Thoracic aorta endothelial cell (primary cell): ENCODE measurements around the gene MBL2. TPM values are rescaled to one million over a fixed set of nuclear protein-coding genes. Genes with fewer than 3 reads are reported as not detected.

Experiments
- total RNA-seq: library from RNA; depleted of rRNA; stranded (reverse); fragments of >200 nt; gene quantifications from 2 replicates; pipeline ENCODE4 v1.2.3, GENCODE V29; 2012

The MBL2 gene
- total RNA-seq = not detected in 2 replicates

DNA sequence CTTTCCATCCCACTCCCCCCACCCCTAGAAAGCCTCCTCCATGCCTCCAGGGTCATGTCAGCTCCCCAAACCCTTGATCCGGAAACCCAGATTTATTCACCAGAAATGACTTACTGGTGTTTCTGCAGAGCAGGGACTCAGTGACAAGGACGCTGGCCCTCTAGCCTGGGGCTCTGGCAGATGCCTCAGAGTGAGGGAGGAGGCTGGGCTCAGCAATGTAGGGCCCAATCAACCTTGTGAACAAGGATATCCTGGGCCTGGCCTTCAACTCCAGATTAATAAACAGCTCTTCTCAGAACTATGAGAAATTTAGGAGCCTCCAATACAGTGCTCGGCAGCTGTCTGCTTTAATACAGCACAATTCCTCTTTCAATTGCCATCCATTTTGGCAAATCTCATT, at the start of gene MBL2:
TSS of gene MBL2 (minus strand) at position 162 of the 400 bp plus-strand sequence. CDS start 1,149 bp downstream, outside the sequence.

